HG03280 (cell line): ENCODE results near the gene FADS2.

Experiments
- ATAC-seq: cut with Tn5 transposase; IDR thresholded peaks from one replicate; pipeline ENCODE4 v1.9.1; 2021; ENCODE audit warnings: mild to moderate bottlenecking, moderate library complexity; ENCODE audit not compliant: unreplicated experiment

The FADS2 gene

GRCh38 chr11:61844909-61845565 is 16.9 kb downstream of the FADS2 start:
- no peak for ATAC-seq

GRCh38 chr11:61846362-61847020 is 18.4 kb downstream of the FADS2 start:
- ATAC-seq = no peak

GRCh38 chr11:61847914-61848581 is 19.9 kb downstream of the FADS2 start:
- no peak for ATAC-seq

- ATAC-seq = no peak
These were observed 20.5 kb downstream of the FADS2 start for GRCh38 chr11:61848631-61849030.

GRCh38 chr11:61850687-61851086 is 22.6 kb downstream of the FADS2 start:
- no peak for ATAC-seq

- ATAC-seq = no peak
These were observed 23.2 kb downstream of the FADS2 start for GRCh38 chr11:61851113-61851899.

- no peak for ATAC-seq
These were observed 23.8 kb downstream of the FADS2 start for GRCh38 chr11:61851900-61852295.

- ATAC-seq = no peak
These were observed 25.6 kb downstream of the FADS2 start for GRCh38 chr11:61853698-61854169.

GRCh38 chr11:61854206-61854895 is 26.3 kb downstream of the FADS2 start:
- no peak for ATAC-seq

GRCh38 chr11:61854966-61855714 is 27.0 kb downstream of the FADS2 start:
- ATAC-seq = no peak

- no peak for ATAC-seq
These were observed 28.0 kb downstream of the FADS2 start for GRCh38 chr11:61855939-61856680.

- ATAC-seq = no peak
These were observed 32.2 kb downstream of the FADS2 start for GRCh38 chr11:61860054-61860903.

- no peak for ATAC-seq
These were observed 33.5 kb downstream of the FADS2 start for GRCh38 chr11:61861634-61862033.

- ATAC-seq = no peak
These were observed 34.8 kb downstream of the FADS2 start for GRCh38 chr11:61862714-61863547.

GRCh38 chr11:61863548-61864081 is 35.5 kb downstream of the FADS2 start:
- ATAC-seq = no peak

GRCh38 chr11:61864814-61865775 is 37.0 kb downstream of the FADS2 start:
- ATAC-seq = no peak
